GM18868 (cell line): ENCODE measurements around the gene PTK6.
"Not testable (repeated sequence)": the region's sequence is repeated elsewhere in the genome, so short reads cannot be mapped to it uniquely, and the experiment has no call there.

Source experiments
- ATAC-seq: cut with Tn5 transposase; IDR thresholded peaks from one replicate; pipeline ENCODE4 v1.9.1; 2021; ENCODE audit warnings: mild to moderate bottlenecking, moderate library complexity; ENCODE audit not compliant: unreplicated experiment

PTK6 gene

GRCh38 chr20:63559485-63560332 is 22.5 kb upstream of the PTK6 start:
- ATAC-seq = not testable (repeated sequence)

GRCh38 chr20:63558804-63559484 is 21.8 kb upstream of the PTK6 start:
- no peak for ATAC-seq

GRCh38 chr20:63557481-63557891 is 20.3 kb upstream of the PTK6 start:
- ATAC-seq = no peak

GRCh38 chr20:63556873-63557478 is 19.8 kb upstream of the PTK6 start:
- no peak for ATAC-seq

GRCh38 chr20:63555661-63556381 is 18.6 kb upstream of the PTK6 start:
- ATAC-seq = no peak

GRCh38 chr20:63554361-63555278 is 17.4 kb upstream of the PTK6 start:
- ATAC-seq = no peak

- ATAC-seq = peak; percentile 26
Observed at GRCh38 chr20:63553933-63554290, 16.7 kb upstream of the PTK6 start, which contains the start of gene FNDC11. Gene FNDC11, plus strand, starts transcription at chr20:63554159. Its CDS starts 1,505 bp downstream, at chr20:63555664.

GRCh38 chr20:63553251-63553932 is 16.2 kb upstream of the PTK6 start:
- peak; percentile 38 for ATAC-seq

GRCh38 chr20:63552481-63553249 is 15.5 kb upstream of the PTK6 start:
- ATAC-seq = peak; percentile 32

- no peak for ATAC-seq
Observed at GRCh38 chr20:63551068-63551467, 13.9 kb upstream of the PTK6 start.

- no peak for ATAC-seq
Observed at GRCh38 chr20:63549679-63550282, 12.6 kb upstream of the PTK6 start.

GRCh38 chr20:63549019-63549418 is 11.8 kb upstream of the PTK6 start:
- ATAC-seq = no peak

- ATAC-seq = no peak
Observed at GRCh38 chr20:63548542-63548941, 11.4 kb upstream of the PTK6 start.

- ATAC-seq = no peak
Observed at GRCh38 chr20:63547725-63548480, 10.7 kb upstream of the PTK6 start, which contains the start of gene SRMS. Gene SRMS, minus strand, starts transcription at chr20:63547749. Its CDS starts 286 bp downstream, at chr20:63547463.

GRCh38 chr20:63546956-63547724 is 10.0 kb upstream of the PTK6 start:
- no peak for ATAC-seq

GRCh38 chr20:63546256-63546955 is 9.2 kb upstream of the PTK6 start:
- ATAC-seq = no peak
